K562 (cell line): ENCODE measurements around the gene ICAM1. TPM values are rescaled to one million over a fixed set of nuclear protein-coding genes. Genes with fewer than 3 reads are reported as not detected.

Experiments used
- KDM4B ChIP-seq, 2 experiments: fragments of 450-650 bp in 1 of 2; sonication (generic) in 1 of 2; IDR thresholded peaks; 2 replicates each; pipeline ENCODE4 v1.6.1; 2016 to 2017; ENCODE audit warnings: borderline replicate concordance in 2 of 2, antibody characterized with exemption in 1 of 2, low read depth in 1 of 2, mild to moderate bottlenecking in 1 of 2
- KLF13 ChIP-seq: fragments of 450-650 bp; IDR thresholded peaks from 2 replicates; pipeline ENCODE4 v1.6.1; 2016; ENCODE audit warnings: missing genetic modification characterization, low read depth, mild to moderate bottlenecking, missing compliant biosample characterization, moderate library complexity, borderline replicate concordance
- L3MBTL2 ChIP-seq: fragments of 450-650 bp; IDR thresholded peaks from 2 replicates; pipeline ENCODE4 v1.6.1; 2016; ENCODE audit warnings: mild to moderate bottlenecking, moderate library complexity
- SMARCA4 ChIP-seq: fragments of 450-650 bp; IDR thresholded peaks from 2 replicates; pipeline ENCODE4 v1.6.1; 2016
- ZNF324 ChIP-seq: fragments of 250-450 bp; sonication (Bioruptor Pico); IDR thresholded peaks from 2 replicates; pipeline ENCODE4 v1.4.0; 2020; ENCODE audit warnings: mild to moderate bottlenecking
- ZZZ3 ChIP-seq: fragments of 450-650 bp; IDR thresholded peaks from 2 replicates; pipeline ENCODE4 v1.6.1; 2016; ENCODE audit warnings: antibody characterized with exemption, mild to moderate bottlenecking, moderate library complexity
- polyA plus RNA-seq, 8 experiments: library from polyadenylated mRNA; depleted of rRNA in 4 of 8; stranded (reverse) in 5 of 8; unstranded in 3 of 8; fragments of >200 nt; fragmentation: Nextera tagmentation in 2 of 8; fragmentation: Illumina TruSeq in 1 of 8; extraction: Ambion mirVana in 2 of 8; extraction: Trizol in 1 of 8; gene quantifications; 2 replicates each; pipeline versions ENCODE4 v1.2.1 to v1.2.3, GENCODE V29; 2011 to 2014; ENCODE audit warnings: inconsistent platforms in 1 of 8, missing spikeins in 1 of 8
- total RNA-seq, 7 experiments: library from RNA; depleted of rRNA in 6 of 7; stranded (reverse); fragments of >200 nt in 6 of 7; fragmentation: Illumina TruSeq in 2 of 7; extraction: Trizol in 2 of 7; gene quantifications; 2 replicates each; pipeline versions ENCODE4 v1.2.1 to v1.2.3, GENCODE V29; 2011 to 2021; ENCODE audit warnings: low replicate concordance in 1 of 7
- TF ChIP-seq, protein P1 (sequence below), 2 experiments: fragments of 150-350 bp in 1 of 2; IDR thresholded peaks; 2 replicates each; pipeline ENCODE4 v1.6.1; 2012 to 2016; ENCODE audit warnings: low read depth in 2 of 2, low read length in 2 of 2, mild to moderate bottlenecking in 1 of 2, moderate library complexity in 1 of 2
- TF ChIP-seq, protein P2 (sequence below): fragments of 150-350 bp; IDR thresholded peaks from 2 replicates; pipeline ENCODE4 v1.6.1; 2014; ENCODE audit warnings: low read depth, mild to moderate bottlenecking, low read length, borderline replicate concordance
- TF ChIP-seq, protein P3 (sequence below): fragments of 450-650 bp; IDR thresholded peaks from 2 replicates; pipeline ENCODE4 v1.6.1; 2016; ENCODE audit warnings: low read depth

The ICAM1 gene
- total and polyA plus RNA-seq, 9 of the 15 experiments (the other 6 are each of a cell fraction or from before 2014, with no cell fraction given) = 2.3 to 24.4 (median 13.4) TPM

DNA sequence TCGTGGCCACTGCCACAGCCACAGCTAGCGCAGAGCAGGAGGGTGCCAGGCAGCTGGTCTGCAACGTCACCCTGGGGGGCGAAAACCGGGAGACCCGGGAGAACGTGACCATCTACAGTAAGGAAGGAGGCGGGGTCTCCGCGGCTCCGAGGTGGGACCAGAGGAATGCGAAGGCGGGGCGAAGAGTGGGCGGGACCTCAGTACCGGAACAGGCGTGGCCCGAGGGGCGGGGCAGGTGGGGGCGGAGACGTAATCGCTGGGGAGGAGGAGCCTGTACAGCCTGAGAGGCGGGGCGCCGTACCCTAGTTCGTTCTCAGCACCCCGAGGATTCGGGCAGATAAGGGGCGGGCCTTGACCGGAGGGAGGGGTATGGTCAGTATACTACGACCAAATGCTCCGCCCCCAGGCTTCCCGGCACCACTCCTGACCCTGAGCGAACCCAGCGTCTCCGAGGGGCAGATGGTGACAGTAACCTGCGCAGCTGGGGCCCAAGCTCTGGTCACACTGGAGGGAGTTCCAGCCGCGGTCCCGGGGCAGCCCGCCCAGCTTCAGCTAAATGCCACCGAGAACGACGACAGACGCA, 21.4 kb downstream of the ICAM1 start (continued):
- TF ChIP-seq, protein P1, sequence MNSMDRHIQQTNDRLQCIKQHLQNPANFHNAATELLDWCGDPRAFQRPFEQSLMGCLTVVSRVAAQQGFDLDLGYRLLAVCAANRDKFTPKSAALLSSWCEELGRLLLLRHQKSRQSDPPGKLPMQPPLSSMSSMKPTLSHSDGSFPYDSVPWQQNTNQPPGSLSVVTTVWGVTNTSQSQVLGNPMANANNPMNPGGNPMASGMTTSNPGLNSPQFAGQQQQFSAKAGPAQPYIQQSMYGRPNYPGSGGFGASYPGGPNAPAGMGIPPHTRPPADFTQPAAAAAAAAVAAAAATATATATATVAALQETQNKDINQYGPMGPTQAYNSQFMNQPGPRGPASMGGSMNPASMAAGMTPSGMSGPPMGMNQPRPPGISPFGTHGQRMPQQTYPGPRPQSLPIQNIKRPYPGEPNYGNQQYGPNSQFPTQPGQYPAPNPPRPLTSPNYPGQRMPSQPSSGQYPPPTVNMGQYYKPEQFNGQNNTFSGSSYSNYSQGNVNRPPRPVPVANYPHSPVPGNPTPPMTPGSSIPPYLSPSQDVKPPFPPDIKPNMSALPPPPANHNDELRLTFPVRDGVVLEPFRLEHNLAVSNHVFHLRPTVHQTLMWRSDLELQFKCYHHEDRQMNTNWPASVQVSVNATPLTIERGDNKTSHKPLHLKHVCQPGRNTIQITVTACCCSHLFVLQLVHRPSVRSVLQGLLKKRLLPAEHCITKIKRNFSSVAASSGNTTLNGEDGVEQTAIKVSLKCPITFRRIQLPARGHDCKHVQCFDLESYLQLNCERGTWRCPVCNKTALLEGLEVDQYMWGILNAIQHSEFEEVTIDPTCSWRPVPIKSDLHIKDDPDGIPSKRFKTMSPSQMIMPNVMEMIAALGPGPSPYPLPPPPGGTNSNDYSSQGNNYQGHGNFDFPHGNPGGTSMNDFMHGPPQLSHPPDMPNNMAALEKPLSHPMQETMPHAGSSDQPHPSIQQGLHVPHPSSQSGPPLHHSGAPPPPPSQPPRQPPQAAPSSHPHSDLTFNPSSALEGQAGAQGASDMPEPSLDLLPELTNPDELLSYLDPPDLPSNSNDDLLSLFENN (IDR thresholded peaks at IDR 0.05; ENCODE audit: low read depth in 2 of 2, low read length in 2 of 2) = 0 out of 4 replicates have a peak, but pooled peaks of 1 of the 2 experiments have one; percentile 42
- TF ChIP-seq L3MBTL2 = peak; percentile 81; the same call in 1 of the 2 replicates
- no peak for TF ChIP-seq SMARCA4
- 0 out of 2 replicates have a peak, but pooled peaks have one; percentile 17 for TF ChIP-seq ZNF324 (CRISPR knock-in tag)
- TF ChIP-seq ZZZ3 = no peak
- TF ChIP-seq, protein P2, sequence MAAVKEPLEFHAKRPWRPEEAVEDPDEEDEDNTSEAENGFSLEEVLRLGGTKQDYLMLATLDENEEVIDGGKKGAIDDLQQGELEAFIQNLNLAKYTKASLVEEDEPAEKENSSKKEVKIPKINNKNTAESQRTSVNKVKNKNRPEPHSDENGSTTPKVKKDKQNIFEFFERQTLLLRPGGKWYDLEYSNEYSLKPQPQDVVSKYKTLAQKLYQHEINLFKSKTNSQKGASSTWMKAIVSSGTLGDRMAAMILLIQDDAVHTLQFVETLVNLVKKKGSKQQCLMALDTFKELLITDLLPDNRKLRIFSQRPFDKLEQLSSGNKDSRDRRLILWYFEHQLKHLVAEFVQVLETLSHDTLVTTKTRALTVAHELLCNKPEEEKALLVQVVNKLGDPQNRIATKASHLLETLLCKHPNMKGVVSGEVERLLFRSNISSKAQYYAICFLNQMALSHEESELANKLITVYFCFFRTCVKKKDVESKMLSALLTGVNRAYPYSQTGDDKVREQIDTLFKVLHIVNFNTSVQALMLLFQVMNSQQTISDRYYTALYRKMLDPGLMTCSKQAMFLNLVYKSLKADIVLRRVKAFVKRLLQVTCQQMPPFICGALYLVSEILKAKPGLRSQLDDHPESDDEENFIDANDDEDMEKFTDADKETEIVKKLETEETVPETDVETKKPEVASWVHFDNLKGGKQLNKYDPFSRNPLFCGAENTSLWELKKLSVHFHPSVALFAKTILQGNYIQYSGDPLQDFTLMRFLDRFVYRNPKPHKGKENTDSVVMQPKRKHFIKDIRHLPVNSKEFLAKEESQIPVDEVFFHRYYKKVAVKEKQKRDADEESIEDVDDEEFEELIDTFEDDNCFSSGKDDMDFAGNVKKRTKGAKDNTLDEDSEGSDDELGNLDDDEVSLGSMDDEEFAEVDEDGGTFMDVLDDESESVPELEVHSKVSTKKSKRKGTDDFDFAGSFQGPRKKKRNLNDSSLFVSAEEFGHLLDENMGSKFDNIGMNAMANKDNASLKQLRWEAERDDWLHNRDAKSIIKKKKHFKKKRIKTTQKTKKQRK = no peak
- TF ChIP-seq, protein P3, sequence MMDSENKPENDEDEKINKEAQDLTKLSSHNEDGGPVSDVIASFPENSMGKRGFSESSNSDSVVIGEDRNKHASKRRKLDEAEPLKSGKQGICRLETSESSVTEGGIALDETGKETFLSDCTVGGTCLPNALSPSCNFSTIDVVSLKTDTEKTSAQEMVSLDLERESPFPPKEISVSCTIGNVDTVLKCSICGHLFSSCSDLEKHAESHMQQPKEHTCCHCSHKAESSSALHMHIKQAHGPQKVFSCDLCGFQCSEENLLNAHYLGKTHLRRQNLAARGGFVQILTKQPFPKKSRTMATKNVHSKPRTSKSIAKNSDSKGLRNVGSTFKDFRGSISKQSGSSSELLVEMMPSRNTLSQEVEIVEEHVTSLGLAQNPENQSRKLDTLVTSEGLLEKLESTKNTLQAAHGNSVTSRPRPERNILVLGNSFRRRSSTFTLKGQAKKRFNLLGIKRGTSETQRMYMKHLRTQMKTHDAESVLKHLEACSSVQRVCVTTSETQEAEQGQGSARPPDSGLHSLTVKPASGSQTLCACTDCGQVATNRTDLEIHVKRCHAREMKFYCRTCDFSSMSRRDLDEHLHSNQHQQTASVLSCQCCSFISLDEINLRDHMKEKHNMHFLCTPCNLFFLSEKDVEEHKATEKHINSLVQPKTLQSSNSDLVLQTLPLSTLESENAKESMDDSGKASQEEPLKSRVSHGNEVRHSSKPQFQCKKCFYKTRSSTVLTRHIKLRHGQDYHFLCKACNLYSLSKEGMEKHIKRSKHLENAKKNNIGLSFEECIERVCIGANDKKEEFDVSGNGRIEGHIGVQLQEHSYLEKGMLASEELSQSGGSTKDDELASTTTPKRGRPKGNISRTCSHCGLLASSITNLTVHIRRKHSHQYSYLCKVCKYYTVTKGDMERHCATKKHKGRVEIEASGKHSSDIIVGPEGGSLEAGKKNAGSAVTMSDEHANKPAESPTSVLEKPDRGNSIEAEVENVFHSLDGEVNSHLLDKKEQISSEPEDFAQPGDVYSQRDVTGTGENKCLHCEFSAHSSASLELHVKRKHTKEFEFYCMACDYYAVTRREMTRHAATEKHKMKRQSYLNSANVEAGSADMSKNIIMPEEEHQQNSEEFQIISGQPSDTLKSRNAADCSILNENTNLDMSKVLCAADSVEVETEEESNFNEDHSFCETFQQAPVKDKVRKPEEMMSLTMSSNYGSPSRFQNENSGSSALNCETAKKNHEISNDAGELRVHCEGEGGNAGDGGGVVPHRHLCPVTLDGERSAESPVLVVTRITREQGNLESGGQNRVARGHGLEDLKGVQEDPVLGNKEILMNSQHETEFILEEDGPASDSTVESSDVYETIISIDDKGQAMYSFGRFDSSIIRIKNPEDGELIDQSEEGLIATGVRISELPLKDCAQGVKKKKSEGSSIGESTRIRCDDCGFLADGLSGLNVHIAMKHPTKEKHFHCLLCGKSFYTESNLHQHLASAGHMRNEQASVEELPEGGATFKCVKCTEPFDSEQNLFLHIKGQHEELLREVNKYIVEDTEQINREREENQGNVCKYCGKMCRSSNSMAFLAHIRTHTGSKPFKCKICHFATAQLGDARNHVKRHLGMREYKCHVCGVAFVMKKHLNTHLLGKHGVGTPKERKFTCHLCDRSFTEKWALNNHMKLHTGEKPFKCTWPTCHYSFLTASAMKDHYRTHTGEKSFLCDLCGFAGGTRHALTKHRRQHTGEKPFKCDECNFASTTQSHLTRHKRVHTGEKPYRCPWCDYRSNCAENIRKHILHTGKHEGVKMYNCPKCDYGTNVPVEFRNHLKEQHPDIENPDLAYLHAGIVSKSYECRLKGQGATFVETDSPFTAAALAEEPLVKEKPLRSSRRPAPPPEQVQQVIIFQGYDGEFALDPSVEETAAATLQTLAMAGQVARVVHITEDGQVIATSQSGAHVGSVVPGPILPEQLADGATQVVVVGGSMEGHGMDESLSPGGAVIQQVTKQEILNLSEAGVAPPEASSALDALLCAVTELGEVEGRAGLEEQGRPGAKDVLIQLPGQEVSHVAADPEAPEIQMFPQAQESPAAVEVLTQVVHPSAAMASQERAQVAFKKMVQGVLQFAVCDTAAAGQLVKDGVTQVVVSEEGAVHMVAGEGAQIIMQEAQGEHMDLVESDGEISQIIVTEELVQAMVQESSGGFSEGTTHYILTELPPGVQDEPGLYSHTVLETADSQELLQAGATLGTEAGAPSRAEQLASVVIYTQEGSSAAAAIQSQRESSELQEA = no peak
- no peak for TF ChIP-seq KDM4B (IDR thresholded peaks at IDR 0.05; ENCODE audit: borderline replicate concordance in 2 of 2, low read depth in 1 of 2)
- TF ChIP-seq KLF13 (tag) = no peak
